CD4-positive, alpha-beta T cell (primary cell): ENCODE data around the gene SNX19. TPM values are rescaled to one million over a fixed set of nuclear protein-coding genes. Genes with fewer than 3 reads are reported as not detected.

Experiments
- ATAC-seq: fragments of 200-7000 bp; cut with Tn5 transposase; one replicate; pipeline ENCODE4 v1.10.0; 2022; ENCODE audit warnings: mild to moderate bottlenecking; ENCODE audit not compliant: poor library complexity
- CTCF ChIA-PET: fragments of 350-600 bp; sonication (Branson Sonifier 250); formaldehyde crosslinking; loops from one replicate; lab custom pipeline; 2021; ENCODE audit warnings: antibody characterized with exemption, inconsistent platforms; lab: Charles Lee
- POLR2A ChIA-PET: fragments of 350-600 bp; sonication (Branson Sonifier 250); formaldehyde crosslinking; loops from one replicate; lab custom pipeline; 2021; ENCODE audit warnings: antibody characterized with exemption, inconsistent platforms; lab: Charles Lee
- DNase-seq, 14 experiments: peaks; one replicate each; pipeline ENCODE4 v3.0.0-alpha.2; 2013 to 2020; ENCODE audit warnings: mixed read lengths in 2 of 14
- H3K27ac ChIP-seq, 2 donors: one replicate each; pipeline versions ENCODE4 v1.5.1 to v1.7.0; 2013; ENCODE audit warnings: low read length in 2 of 2, low read depth in 1 of 2, mild to moderate bottlenecking in 1 of 2
- H3K27me3 ChIP-seq, 2 experiments: 1 replicate in 1 of 2; 2 replicates in 1 of 2; pipeline versions ENCODE4 v1.6.1 to v1.7.0; 2013; ENCODE audit warnings: low read length in 2 of 2, control low read depth in 1 of 2, mild to moderate bottlenecking in 1 of 2, moderate library complexity in 1 of 2; ENCODE audit not compliant: insufficient read depth in 2 of 2, control insufficient read depth in 1 of 2
- H3K36me3 ChIP-seq: one replicate; pipeline ENCODE4 v1.6.1; 2013; ENCODE audit warnings: low read length, control low read depth; ENCODE audit not compliant: insufficient read depth
- H3K4me1 ChIP-seq: one replicate; pipeline ENCODE4 v1.6.1; 2013; ENCODE audit warnings: low read length, control low read depth; ENCODE audit not compliant: insufficient read depth
- H3K4me3 ChIP-seq: one replicate; pipeline ENCODE4 v1.5.1; 2013; ENCODE audit warnings: mild to moderate bottlenecking, low read length, moderate library complexity
- H3K9me3 ChIP-seq, 2 experiments: 1 replicate in 1 of 2; 2 replicates in 1 of 2; pipeline versions ENCODE4 v1.6.1 to v1.7.0; 2013; ENCODE audit warnings: low read length in 2 of 2, mild to moderate bottlenecking in 2 of 2, control low read depth in 1 of 2, moderate library complexity in 1 of 2; ENCODE audit not compliant: control insufficient read depth in 1 of 2, insufficient read depth in 1 of 2
- H3K27ac Mint-ChIP-seq: one replicate; pipeline ENCODE4 v1.8.0; 2020; ENCODE audit warnings: mixed read lengths
- H3K27me3 Mint-ChIP-seq: one replicate; pipeline ENCODE4 v1.8.0; 2021; ENCODE audit warnings: mixed read lengths
- H3K36me3 Mint-ChIP-seq: one replicate; pipeline ENCODE4 v1.8.0; 2021; ENCODE audit warnings: low read depth, mixed read lengths
- H3K4me1 Mint-ChIP-seq: one replicate; pipeline ENCODE4 v1.8.0; 2021; ENCODE audit warnings: low read depth, mixed read lengths
- H3K4me3 Mint-ChIP-seq: one replicate; pipeline ENCODE4 v1.8.0; 2020; ENCODE audit warnings: mild to moderate bottlenecking, mixed read lengths
- H3K9me3 Mint-ChIP-seq: one replicate; pipeline ENCODE4 v1.8.0; 2020; ENCODE audit warnings: mixed read lengths
- intact Hi-C, 2 experiments: fragments of 100-400 bp; cut with DNase I in 1 of 2; cut with micrococcal nuclease in 1 of 2; formaldehyde crosslinking; loops; one replicate each; pipeline versions ENCODE4 v1.15.1 to v1.9.0; 2023 to 2025; cut with DNase I, micrococcal nuclease
- total RNA-seq, 174 experiments: library from RNA in 2 of 174; stranded (reverse) in 2 of 174; gene quantifications; one replicate each; pipeline ENCODE4 v1.2.3 and lab custom pipeline; 2021 to 2026
- TF ChIP-seq, protein P1 (sequence below): fragments of 200-600 bp; IDR thresholded peaks from one replicate; pipeline ENCODE4 v1.8.0; 2022; ENCODE audit warnings: antibody characterized with exemption, mild to moderate bottlenecking

Gene SNX19
- total RNA-seq, 2 experiments from 2014 or later: 41.2 to 43.8 TPM

DNA sequence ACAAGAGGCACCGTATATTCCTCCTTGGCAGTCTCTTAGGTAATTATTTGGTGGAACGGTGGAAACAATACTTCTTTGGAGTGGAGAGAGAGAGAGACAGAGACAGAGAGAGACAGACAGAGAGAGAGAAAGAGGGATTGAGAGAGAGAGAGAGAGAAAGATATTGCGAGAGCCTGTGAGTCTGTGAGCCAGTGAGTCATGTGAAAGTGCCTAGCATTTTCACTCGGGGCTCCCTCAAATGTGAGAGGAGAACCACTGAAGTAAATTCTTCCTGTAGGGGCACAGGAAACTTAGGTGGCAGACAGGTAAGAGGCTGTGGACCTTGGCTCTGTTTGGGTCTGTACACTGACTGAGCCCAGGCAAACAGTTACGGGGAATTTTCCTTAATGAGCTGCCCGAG lies 31.6 kb upstream of the SNX19 start:
- intact Hi-C loops: loop anchor here in 1 of 2 experiments (5.0 kb wide), 1 partner anchor 126 kb away; no protein-coding TSS in a partner anchor
- Histone ChIP-seq H3K27ac (no peak overlapping the region), H3K4me3 (no peak overlapping the region), H3K4me1 (no peaks in the 10 kb centered on the region), H3K36me3 (no peaks in the 10 kb centered on the region), H3K9me3 (no peaks in the 10 kb centered on the region), H3K27me3 (no peaks in the 10 kb centered on the region)
- no peak overlapping the region for H3K27ac Mint-ChIP-seq
- no peak overlapping the region for H3K4me3 Mint-ChIP-seq
- ChIA-PET CTCF (no interaction called here), POLR2A (no interaction called here)
- H3K36me3 Mint-ChIP-seq: no peaks in the 10 kb centered on the region
- no peak for ATAC-seq
- peaks cover 31% of the 10 kb centered on the region for H3K27me3 Mint-ChIP-seq
- TF ChIP-seq, protein P1, sequence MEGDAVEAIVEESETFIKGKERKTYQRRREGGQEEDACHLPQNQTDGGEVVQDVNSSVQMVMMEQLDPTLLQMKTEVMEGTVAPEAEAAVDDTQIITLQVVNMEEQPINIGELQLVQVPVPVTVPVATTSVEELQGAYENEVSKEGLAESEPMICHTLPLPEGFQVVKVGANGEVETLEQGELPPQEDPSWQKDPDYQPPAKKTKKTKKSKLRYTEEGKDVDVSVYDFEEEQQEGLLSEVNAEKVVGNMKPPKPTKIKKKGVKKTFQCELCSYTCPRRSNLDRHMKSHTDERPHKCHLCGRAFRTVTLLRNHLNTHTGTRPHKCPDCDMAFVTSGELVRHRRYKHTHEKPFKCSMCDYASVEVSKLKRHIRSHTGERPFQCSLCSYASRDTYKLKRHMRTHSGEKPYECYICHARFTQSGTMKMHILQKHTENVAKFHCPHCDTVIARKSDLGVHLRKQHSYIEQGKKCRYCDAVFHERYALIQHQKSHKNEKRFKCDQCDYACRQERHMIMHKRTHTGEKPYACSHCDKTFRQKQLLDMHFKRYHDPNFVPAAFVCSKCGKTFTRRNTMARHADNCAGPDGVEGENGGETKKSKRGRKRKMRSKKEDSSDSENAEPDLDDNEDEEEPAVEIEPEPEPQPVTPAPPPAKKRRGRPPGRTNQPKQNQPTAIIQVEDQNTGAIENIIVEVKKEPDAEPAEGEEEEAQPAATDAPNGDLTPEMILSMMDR: no peak
- no peak for DNase-seq
- H3K4me1 Mint-ChIP-seq: peaks cover 12% of the 10 kb centered on the region
- H3K9me3 Mint-ChIP-seq: no peaks in the 10 kb centered on the region

DNA sequence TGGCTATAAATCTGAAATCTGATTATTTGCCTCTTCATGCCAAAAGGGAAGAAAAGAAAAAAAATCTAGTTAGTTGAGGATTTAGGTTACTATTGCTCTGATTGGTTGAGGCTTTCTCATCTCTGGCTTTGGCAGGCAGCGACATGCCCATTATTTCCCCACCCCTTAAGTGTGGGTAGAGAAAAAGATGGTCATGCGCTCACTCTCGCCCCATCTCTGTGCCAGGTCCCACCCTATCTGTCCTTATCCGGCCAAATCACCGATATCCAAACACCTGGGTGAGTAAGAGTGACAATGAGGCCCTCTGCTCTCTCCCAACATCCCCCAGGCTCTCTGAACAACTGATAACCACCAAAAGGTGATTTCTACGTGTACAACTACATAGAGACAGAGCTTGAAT lies 31.2 kb upstream of the SNX19 start:
- CTCF ChIA-PET: no interaction called here
- intact Hi-C loops: loop anchor here in 1 of 2 experiments (5.0 kb wide), 1 partner anchor 125 kb away; no protein-coding TSS in a partner anchor

DNA sequence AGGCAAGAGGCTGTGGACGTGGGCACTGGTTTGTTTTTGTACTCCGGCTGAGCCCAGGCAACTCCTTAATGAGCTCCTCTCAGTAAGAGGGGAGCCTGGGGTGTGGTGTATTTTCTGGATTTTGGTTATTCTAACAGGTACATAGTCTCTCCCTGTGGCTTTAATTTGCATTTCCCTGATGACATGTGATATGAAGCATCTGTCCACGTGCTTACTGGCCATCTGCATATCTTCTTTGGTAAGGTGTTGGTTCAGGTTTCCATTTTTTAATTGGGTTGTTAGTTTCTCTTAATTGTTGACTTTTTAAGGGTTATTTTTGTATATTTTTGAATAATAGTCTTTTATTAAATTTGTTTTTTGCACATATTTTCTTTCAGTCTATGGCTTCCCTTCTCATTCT lies 30.8 kb upstream of the SNX19 start:
- H3K27ac Mint-ChIP-seq: no peak overlapping the region
- CTCF ChIA-PET: no interaction called here
- TF ChIP-seq, protein P1: no peak
- POLR2A ChIA-PET: no interaction called here
- peaks cover 28% of the 10 kb centered on the region for H3K27me3 Mint-ChIP-seq
- no peak overlapping the region for H3K27ac ChIP-seq
- no peak overlapping the region for H3K4me3 ChIP-seq
- no peak for DNase-seq
- intact Hi-C loops: loop anchor here in 1 of 2 experiments (5.0 kb wide), 1 partner anchor 125 kb away; no protein-coding TSS in a partner anchor
- no peaks in the 10 kb centered on the region for H3K9me3 Mint-ChIP-seq
- ATAC-seq: no peak
- no peaks in the 10 kb centered on the region for H3K9me3 ChIP-seq
- H3K36me3 Mint-ChIP-seq: no peaks in the 10 kb centered on the region
- no peak overlapping the region for H3K4me3 Mint-ChIP-seq
- no peaks in the 10 kb centered on the region for H3K4me1 ChIP-seq
- H3K27me3 ChIP-seq: no peaks in the 10 kb centered on the region
- H3K4me1 Mint-ChIP-seq: peaks cover 12% of the 10 kb centered on the region
- H3K36me3 ChIP-seq: no peaks in the 10 kb centered on the region

More for the DNA sequence above, 31.2 kb upstream of the SNX19 start:
- peaks cover 28% of the 10 kb centered on the region for H3K27me3 Mint-ChIP-seq
- H3K4me3 Mint-ChIP-seq: no peak overlapping the region
- ATAC-seq (no peak), DNase-seq (no peak)
- Histone ChIP-seq H3K27ac (no peak overlapping the region), H3K36me3 (no peaks in the 10 kb centered on the region), H3K4me1 (no peaks in the 10 kb centered on the region), H3K4me3 (no peak overlapping the region), H3K27me3 (no peaks in the 10 kb centered on the region), H3K9me3 (no peaks in the 10 kb centered on the region)
- H3K36me3 Mint-ChIP-seq: no peaks in the 10 kb centered on the region
- TF ChIP-seq, protein P1: no peak
- POLR2A ChIA-PET: no interaction called here
- no peaks in the 10 kb centered on the region for H3K9me3 Mint-ChIP-seq
- H3K4me1 Mint-ChIP-seq: peaks cover 12% of the 10 kb centered on the region
- H3K27ac Mint-ChIP-seq: no peak overlapping the region
